HCT116 (cell line): Measurements from ENCODE around the gene OR5H1. TPM values are rescaled to one million over a fixed set of nuclear protein-coding genes. Genes with fewer than 3 reads are reported as not detected.

Experiments used
- ATAC-seq: fragments of 200-7000 bp; cut with Tn5 transposase; 2 replicates; pipeline ENCODE4 v1.9.1; 2020; ENCODE audit warnings: mild to moderate bottlenecking, moderate library complexity
- BruUV-seq: library from RNA; stranded (reverse); fragments of 400-500 nt; replicated peaks from 2 replicates; lab custom pipeline; 2021; lab: Mats Ljungman, UMichigan
- CTCF ChIA-PET: fragments of 300-600 bp; sonication (Branson Sonifier 250); formaldehyde crosslinking; loops from one replicate; lab custom pipeline; 2021; ENCODE audit warnings: antibody characterized with exemption; lab: Charles Lee
- POLR2A ChIA-PET: fragments of 300-600, 350-600 bp; sonication (Branson Sonifier 250); formaldehyde crosslinking; loops from one replicate; lab custom pipeline; 2021; ENCODE audit warnings: antibody characterized with exemption; lab: Charles Lee
- RAD21 ChIA-PET, 2 experiments: fragments of 300-600 bp; sonication (Branson Sonifier 250); formaldehyde crosslinking; loops; one replicate each; lab custom pipeline; 2023; ENCODE audit warnings: low total read pairs in 2 of 2; ENCODE audit not compliant: uncharacterized antibody in 2 of 2, unreplicated experiment in 2 of 2, low non-redundant PET in 1 of 2; lab: Charles Lee
- DNase-seq: peaks from one replicate; pipeline ENCODE4 v3.0.0-alpha.2; 2010; ENCODE audit warnings: low read depth, low spot score
- H2AFZ ChIP-seq: fragments of 200-600 bp; shearing (Covaris generic), sonication (generic); 2 replicates; pipeline ENCODE4 v1.6.1; 2017; ENCODE audit warnings: low read depth, mixed run types, mixed read lengths, antibody characterized with exemption, low read length; ENCODE audit not compliant: poor library complexity, severe bottlenecking
- H3K27ac ChIP-seq: 2 replicates; pipeline ENCODE4 v1.5.1; 2012; ENCODE audit warnings: low read depth, low read length
- H3K27me3 ChIP-seq: fragments of 200-600 bp; sonication (generic); 2 replicates; pipeline ENCODE4 v1.6.1; 2016; ENCODE audit warnings: mixed run types, low read length, mixed read lengths; ENCODE audit not compliant: insufficient read depth
- H3K36me3 ChIP-seq, 2 experiments: fragments of 200-500 bp in 1 of 2; fragments of 200-600 bp in 1 of 2; sonication (Bioruptor generic) in 1 of 2; sonication (generic) in 1 of 2; 2 replicates each; pipeline versions ENCODE4 v1.5.1 to v1.6.1; 2014 to 2016; ENCODE audit warnings: low read length in 2 of 2, inconsistent platforms in 1 of 2, mixed read lengths in 1 of 2, mixed run types in 1 of 2; ENCODE audit not compliant: insufficient read depth in 2 of 2, control insufficient read depth in 1 of 2
- H3K4me1 ChIP-seq, 2 experiments: fragments of 200-600 bp in 1 of 2; sonication (generic) in 1 of 2; 2 replicates each; pipeline versions ENCODE4 v1.5.1 to v1.6.1; 2012 to 2017; ENCODE audit warnings: low read length in 2 of 2, inconsistent platforms in 1 of 2, mild to moderate bottlenecking in 1 of 2, mixed read lengths in 1 of 2, mixed run types in 1 of 2, moderate library complexity in 1 of 2; ENCODE audit not compliant: insufficient read depth in 2 of 2, control insufficient read depth in 1 of 2
- H3K4me2 ChIP-seq: fragments of 200-600 bp; sonication (generic); 2 replicates; pipeline ENCODE4 v1.6.1; 2017; ENCODE audit warnings: mixed run types, low read length, mixed read lengths
- H3K4me3 ChIP-seq, 2 experiments: fragments of 200-600 bp in 1 of 2; sonication (generic) in 1 of 2; replicated peaks in 1 of 2; 2 replicates each; pipeline ENCODE4 v1.5.1; 2011 to 2016; ENCODE audit warnings: low read length in 2 of 2, control low read depth in 1 of 2, low read depth in 1 of 2, mild to moderate bottlenecking in 1 of 2, mixed read lengths in 1 of 2, mixed run types in 1 of 2
- H3K79me2 ChIP-seq: fragments of 200-600 bp; sonication (generic); 2 replicates; pipeline ENCODE4 v1.6.1; 2017; ENCODE audit warnings: mild to moderate bottlenecking, mixed run types, low read length, moderate library complexity, mixed read lengths; ENCODE audit not compliant: insufficient read depth
- H3K9ac ChIP-seq: fragments of 200-600 bp; sonication (generic); 2 replicates; pipeline ENCODE4 v1.6.1; 2016; ENCODE audit warnings: low read length, mixed read lengths
- H3K9me2 ChIP-seq: fragments of 200-600 bp; sonication (generic), shearing (Covaris generic); 2 replicates; pipeline ENCODE4 v1.6.1; 2017; ENCODE audit warnings: mixed run types, mild to moderate bottlenecking, moderate library complexity; ENCODE audit not compliant: insufficient read depth
- H3K9me3 ChIP-seq, 2 experiments: fragments of 200-500 bp in 1 of 2; fragments of 200-600 bp in 1 of 2; sonication (Bioruptor generic) in 1 of 2; sonication (generic) in 1 of 2; 2 replicates each; pipeline ENCODE4 v1.6.1; 2014 to 2017; ENCODE audit warnings: low read length in 2 of 2, mixed read lengths in 2 of 2, inconsistent platforms in 1 of 2, low read depth in 1 of 2, mild to moderate bottlenecking in 1 of 2, mixed run types in 1 of 2, moderate library complexity in 1 of 2; ENCODE audit not compliant: control insufficient read depth in 1 of 2, insufficient read depth in 1 of 2
- H4K20me1 ChIP-seq: fragments of 200-600 bp; sonication (generic), shearing (Covaris generic); 2 replicates; pipeline ENCODE4 v1.6.1; 2017; ENCODE audit warnings: mixed run types, mild to moderate bottlenecking, moderate library complexity; ENCODE audit not compliant: insufficient read depth
- ATF3 ChIP-seq: IDR thresholded peaks from 2 replicates; pipeline ENCODE4 v1.6.1; 2012
- CEBPB ChIP-seq: IDR thresholded peaks from 2 replicates; pipeline ENCODE4 v1.6.1; 2012; ENCODE audit warnings: low read depth
- CTCF ChIP-seq, 3 experiments: fragments of 200-600 bp in 1 of 3; sonication (generic) in 1 of 3; IDR thresholded peaks in 2 of 3; conservative IDR thresholded peaks in 1 of 3; 2 replicates each; pipeline ENCODE4 v1.5.1; 2012 to 2017; ENCODE audit warnings: low read depth in 2 of 3, low read length in 2 of 3, antibody characterized with exemption in 1 of 3, borderline replicate concordance in 1 of 3, control low read depth in 1 of 3, mild to moderate bottlenecking in 1 of 3, mixed read lengths in 1 of 3, mixed run types in 1 of 3, moderate library complexity in 1 of 3; ENCODE audit not compliant: insufficient read depth in 1 of 3
- EZH2phosphoT487 ChIP-seq: fragments of 200-600 bp; IDR thresholded peaks from 2 replicates; pipeline ENCODE4 v1.6.1; 2018; ENCODE audit warnings: antibody characterized with exemption, borderline replicate concordance
- POLR2AphosphoS5 ChIP-seq: IDR thresholded peaks from 2 replicates; pipeline ENCODE4 v1.6.1; 2011; ENCODE audit warnings: mild to moderate bottlenecking, low read depth, low read length, moderate library complexity
- TCF7L2 ChIP-seq: IDR thresholded peaks from 2 replicates; pipeline ENCODE4 v1.7.0; 2011; ENCODE audit warnings: borderline replicate concordance, inconsistent platforms; ENCODE audit not compliant: insufficient read depth, insufficient read length; ENCODE audit errors: extremely low read depth
- ZBTB33 ChIP-seq: IDR thresholded peaks from 2 replicates; pipeline ENCODE4 v1.6.1; 2011; ENCODE audit warnings: mild to moderate bottlenecking, low read length, moderate library complexity; ENCODE audit not compliant: insufficient replicate concordance; ENCODE audit errors: extremely low read depth
- intact Hi-C: fragments of 100-400 bp; cut with micrococcal nuclease; formaldehyde crosslinking; loops from 2 replicates; pipeline ENCODE4 v1.10.0; 2022
- total RNA-seq: library from RNA; stranded (reverse); gene quantifications from one replicate; pipeline ENCODE4 v1.2.1, GENCODE V29; 2021; ENCODE audit not compliant: unreplicated experiment

The OR5H1 gene
- total RNA-seq, 1 experiment from 2014 or later: not detected

- Histone ChIP-seq H3K4me2 (no peak within 1 kb of the TSS), H2AFZ (no peak within 1 kb of the TSS), H3K27me3 (no peaks in the 10 kb centered on the region), H3K27ac (no peak within 1 kb of the TSS), H3K9me3 (no peaks in the 10 kb centered on the region), H3K4me3 (no peak within 1 kb of the TSS), H3K9ac (no peak within 1 kb of the TSS), H3K36me3 (no peaks in the 10 kb centered on the region), H3K9me2 (no peaks in the 10 kb centered on the region), H3K79me2 (no peaks in the 10 kb centered on the region), H4K20me1 (no peaks in the 10 kb centered on the region), H3K4me1 (peaks cover 0 to 12% of the 10 kb centered on the region in 2 experiments; a peak in 2 of 4 replicates)
- TF ChIP-seq CTCF (IDR thresholded peaks at IDR 0.05 in 2 of 3, conservative IDR thresholded peaks at IDR 0.05 in 1 of 3; ENCODE audit: borderline replicate concordance in 1 of 3, insufficient read depth in 1 of 3, low read depth in 2 of 3, low read length in 2 of 3) (no peak), POLR2AphosphoS5 (no peak), TCF7L2 (no peak), EZH2phosphoT487 (no peak), CEBPB (no peak), ZBTB33 (no peak), ATF3 (no peak)
- POLR2A ChIA-PET: no interaction called here
- no TSS peak for BruUV-seq
- CTCF ChIA-PET: no interaction called here
- intact Hi-C loops: no loop called here
- no peak for DNase-seq
- RAD21 ChIA-PET: no interaction called here
- no peak for ATAC-seq
Observed at GRCh38 chr3:98147179-98147578, 16.7 kb downstream of the OR5H1 start, which contains the start of gene OR5H14. TSS of gene OR5H14 (plus strand) at chr3:98147479. CDS start at chr3:98149386, 1,907 bp downstream.
